Stimulated activated CD4-positive, alpha-beta T cell treated with anti-CD3 and anti-CD28 coated beads, Interleukin-4, amount 100 ng/mL, for 4 hours (primary cell): ENCODE results near the gene AVEN.

ENCODE experiments used
- DNase-seq, 2 experiments: peaks; one replicate each; pipeline ENCODE4 v3.0.0-alpha.2; 2020

Gene AVEN

GRCh38 chr15:33908406-33908805 lies 130.6 kb downstream of the AVEN start:
- DNase-seq = no peak

DNA sequence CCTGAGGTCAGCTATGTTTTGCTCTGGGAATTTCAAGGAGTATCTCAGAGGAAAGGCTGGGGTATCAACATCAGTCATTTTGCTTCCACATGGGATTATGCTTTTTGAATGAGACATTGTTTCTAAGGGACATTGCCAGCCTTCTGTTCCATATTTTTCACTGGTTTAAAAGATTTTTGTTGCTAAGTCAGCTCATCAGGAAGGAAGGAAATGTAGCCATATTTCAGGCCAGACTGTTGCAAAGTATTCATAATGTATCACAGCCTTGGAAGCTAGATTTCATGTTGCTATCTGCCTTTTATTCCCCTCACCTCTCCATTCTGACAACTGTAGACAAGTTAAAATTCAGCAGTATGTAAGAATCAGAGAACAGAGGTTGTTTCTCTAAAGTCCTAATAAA lies 131.7 kb downstream of the AVEN start:
- no peak for DNase-seq

DNA sequence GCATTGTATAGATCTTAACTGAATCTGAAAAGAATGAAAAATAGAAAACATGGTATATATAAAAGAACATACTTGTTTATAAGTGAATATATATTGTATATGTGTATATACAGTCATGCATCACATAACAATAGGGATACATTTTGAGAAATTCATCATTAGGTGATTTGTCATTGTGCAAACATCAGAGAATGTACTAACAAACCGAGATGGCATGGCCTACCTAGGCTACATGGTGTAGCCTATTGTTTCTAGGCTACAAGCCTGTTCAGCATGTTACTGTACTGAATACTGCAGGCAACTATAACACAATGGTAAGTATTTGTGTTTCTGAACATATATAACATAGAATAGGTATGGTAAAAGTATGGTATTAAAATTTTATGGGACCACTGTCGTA lies 135.3 kb downstream of the AVEN start:
- DNase-seq = no peak

DNA sequence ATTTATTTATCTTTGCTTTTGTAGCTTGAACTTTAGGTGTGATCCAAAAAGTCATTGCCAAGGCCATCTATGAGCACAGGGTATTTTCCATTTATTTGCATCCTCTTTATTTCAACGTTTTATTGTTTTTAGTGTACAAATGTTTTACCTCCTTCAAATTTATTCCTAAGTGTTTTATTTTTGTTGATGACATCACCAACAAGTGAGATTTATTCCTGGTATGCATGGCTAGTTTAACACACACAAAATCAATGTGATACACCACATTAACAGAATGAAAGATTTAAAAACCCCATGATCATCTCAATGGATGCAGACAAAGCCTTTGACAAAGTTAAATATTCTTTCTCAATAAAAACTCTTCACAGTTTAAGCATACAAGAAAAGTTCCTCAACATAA lies 137.0 kb downstream of the AVEN start:
- DNase-seq = no peak

DNA sequence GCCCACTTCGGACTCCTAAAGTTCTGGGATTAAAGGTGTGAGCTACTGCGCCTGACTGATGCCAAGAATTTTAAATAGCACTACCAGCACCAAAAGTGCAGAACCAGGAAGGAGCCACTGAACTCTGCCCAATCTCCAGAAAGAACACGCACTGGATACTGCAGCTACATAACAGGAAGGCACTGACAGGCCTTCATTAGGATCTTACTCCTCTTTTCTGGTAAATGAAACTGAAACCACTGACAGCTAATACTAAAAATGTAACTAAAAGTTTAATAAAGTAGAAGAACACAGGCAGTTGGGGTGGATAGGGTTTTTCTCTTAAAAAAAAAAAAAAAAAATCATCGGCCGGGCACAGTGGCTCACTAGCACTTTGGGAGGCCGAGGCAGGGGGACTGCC lies 144.8 kb downstream of the AVEN start:
- DNase-seq = no peak

GRCh38 chr15:33888176-33888575 lies 150.8 kb downstream of the AVEN start:
- no peak for DNase-seq

- no peak for DNase-seq
Observed at GRCh38 chr15:33882921-33883320, 156.1 kb downstream of the AVEN start.

DNA sequence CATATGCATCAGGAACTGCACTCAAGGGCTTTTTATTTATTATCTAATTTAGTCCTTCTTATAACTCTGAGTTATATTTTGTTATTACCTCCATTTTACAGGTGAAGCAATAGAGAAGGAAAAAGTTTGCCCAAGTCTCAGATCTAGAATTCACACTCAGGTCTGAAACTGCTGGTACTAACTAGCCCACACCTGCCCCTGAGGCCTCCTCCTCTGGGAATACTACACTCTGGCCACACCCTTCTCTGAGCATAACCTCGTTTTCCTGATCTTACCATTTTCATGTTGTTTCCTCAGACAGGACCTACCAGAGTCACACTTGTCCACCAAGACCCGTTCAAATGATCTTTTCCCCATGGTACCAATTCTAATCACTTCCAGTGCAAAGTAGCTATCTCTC lies 164.8 kb downstream of the AVEN start:
- no peak for DNase-seq

DNA sequence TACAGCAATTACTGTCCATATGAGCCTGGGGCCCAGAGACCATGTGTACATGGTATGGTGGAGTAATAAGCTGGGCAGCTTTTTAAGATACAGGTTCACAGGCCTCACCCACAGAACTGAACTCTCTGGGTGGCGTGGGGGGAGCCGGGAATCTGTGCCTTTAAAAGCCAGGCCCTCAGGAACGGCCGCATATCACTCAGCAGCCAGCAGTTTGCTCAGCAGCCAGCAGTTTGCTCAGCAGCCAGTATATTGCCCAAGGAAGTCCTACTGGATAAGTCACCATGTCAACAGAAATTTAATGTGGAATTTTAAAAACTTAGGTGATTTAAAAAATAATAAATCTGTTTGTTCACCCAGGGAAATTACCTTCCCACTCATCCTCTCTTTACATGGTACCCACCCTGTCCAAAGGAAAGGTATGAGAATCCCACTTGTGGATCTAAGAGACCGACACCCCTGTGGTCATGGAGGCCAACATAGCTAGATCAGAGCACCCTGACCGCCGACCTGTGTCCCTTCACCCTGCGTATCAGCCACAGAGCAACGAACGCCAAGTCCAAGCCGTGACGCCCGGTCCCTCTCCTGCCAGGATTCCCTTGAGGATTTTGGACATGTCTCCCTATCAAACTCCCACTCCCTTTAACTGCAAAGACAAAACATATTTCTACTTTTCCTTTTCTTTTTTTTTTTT lies 166.4 kb downstream of the AVEN start:
- no peak for DNase-seq

GRCh38 chr15:33871980-33872379 lies 167.0 kb downstream of the AVEN start:
- no peak for DNase-seq

- DNase-seq = no peak
Observed at GRCh38 chr15:33866101-33866737, 172.8 kb downstream of the AVEN start.

- no peak for DNase-seq
Observed at GRCh38 chr15:33865416-33865815, 173.6 kb downstream of the AVEN start.

DNA sequence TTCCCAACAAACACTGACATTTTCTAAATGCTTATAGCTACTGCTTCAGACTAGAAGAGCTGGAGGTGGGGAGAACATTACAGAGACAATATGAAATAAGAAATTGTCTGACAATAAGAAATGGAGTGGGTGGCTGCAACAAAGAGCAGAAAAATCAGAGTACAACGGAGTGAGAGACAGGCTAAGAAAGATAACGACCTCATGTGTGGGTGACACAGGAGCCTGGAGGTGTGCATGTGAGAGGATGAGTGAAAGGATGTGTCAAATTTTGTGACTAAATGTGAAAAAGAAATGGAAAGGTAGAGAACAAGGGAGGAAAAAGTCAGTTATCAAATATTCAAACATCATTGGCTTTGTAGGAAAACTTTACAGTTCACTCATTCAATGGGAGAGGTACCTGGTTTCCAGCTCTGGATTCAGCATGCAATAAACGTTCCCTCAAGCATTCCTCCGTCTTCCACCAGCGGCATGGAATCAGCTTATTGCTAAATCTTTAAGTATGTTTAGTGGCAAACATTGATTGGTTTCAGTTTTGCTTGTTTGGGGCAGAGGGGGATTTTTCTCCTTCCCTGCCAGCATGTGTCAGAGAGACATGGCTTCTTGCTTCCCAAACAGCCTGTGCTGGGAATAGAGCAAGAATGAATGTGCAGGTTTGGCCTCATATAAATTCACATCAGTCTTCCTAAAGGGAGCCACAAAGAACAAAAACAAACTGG lies 174.5 kb downstream of the AVEN start:
- DNase-seq = no peak

GRCh38 chr15:33860754-33861153 lies 178.2 kb downstream of the AVEN start:
- DNase-seq = no peak

- no peak for DNase-seq
Observed at GRCh38 chr15:33859992-33860545, 178.9 kb downstream of the AVEN start.

DNA sequence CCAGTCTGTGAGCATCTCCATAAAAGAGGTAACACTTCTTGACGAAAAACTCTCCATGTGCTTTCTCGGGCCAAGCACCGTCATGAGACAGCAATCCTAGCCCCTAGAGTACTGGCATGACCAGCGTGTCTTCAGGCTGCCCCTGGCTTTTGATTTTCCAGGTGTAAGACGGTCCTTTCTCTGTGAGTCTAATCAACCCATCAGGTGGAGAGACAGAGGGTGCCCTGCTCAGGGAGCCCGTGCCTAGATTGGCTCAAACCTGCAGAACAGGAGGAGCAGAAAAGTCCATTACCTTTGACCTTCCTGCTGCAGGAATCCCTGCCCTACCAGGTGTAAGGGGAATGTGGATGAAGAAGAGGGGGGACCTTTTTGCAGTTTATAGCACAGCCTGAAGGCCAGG lies 180.2 kb downstream of the AVEN start:
- no peak for DNase-seq

DNA sequence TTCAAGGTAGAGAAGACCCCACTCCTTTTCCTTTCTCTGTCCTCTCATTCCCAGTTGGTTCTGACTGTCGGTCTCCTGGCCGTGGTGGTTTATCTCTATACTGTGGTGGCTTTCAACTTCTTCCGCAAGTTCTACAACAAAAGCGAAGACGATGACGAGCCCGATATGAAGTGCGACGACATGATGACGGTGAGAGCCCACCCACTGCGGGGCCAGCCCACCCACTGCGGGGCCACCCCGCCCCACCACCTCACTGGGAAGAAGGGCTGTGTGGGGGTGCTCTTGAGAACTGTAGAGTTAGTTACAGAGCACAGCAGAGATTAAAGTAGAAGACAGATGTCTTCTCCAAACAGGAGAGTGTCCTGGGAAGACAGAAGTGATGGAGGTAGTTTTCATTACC lies 181.3 kb downstream of the AVEN start:
- DNase-seq = no peak

DNA sequence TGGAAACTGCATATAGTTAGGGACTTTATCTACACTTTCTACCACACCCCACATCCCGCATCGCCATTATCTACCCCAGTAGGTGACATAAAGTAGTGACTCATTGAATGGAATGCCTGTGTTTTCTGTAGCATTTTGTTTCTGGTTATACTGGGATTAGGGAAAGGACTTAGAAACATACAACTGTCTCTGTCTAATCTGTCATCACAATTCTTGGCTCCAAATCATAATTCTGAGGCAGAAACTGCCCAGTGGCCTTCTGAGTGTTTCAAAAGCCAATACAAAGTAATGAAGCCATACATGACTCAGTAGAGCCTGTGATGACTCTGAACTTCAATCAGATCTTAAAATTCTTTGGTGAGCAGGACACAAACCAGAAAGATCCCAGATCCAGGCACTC lies 186.4 kb downstream of the AVEN start:
- DNase-seq = no peak

DNA sequence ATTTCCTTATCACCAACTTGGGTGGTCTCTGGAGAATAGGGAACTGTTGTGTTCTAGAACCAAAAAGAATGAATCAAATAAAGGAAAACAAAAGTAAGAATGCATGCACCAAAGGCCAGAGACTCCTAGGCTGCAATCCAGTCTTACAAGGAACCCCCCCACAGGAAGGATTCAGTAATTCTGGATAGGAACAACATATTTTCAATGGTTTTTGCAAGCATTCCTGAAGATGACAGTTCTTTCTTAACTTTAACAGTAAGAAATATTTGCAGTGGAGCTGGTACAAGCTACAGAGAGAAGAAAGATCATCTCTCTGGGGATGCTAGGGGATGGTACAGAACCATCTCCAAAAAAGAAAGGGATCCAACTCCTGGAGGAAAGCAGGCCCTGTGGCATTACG lies 186.9 kb downstream of the AVEN start:
- no peak for DNase-seq

DNA sequence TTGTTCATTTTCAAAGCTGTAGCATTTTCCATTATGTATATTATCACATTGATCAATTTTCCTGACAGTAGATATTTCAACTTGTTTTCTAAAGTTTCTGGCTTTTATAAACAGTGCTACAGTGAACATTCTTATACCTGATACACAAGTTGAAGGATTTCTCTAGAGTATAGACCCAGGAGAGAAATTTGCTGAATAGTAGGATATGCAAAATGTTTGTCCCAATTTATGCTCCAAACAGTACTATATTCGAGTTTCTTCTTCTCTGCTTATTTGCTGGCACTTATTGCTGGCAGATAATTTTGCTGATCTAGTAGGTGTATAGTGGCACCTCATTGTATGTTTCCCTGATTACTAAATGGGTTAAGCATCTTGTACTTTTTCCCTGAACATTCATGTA lies 187.9 kb downstream of the AVEN start:
- DNase-seq = no peak

DNA sequence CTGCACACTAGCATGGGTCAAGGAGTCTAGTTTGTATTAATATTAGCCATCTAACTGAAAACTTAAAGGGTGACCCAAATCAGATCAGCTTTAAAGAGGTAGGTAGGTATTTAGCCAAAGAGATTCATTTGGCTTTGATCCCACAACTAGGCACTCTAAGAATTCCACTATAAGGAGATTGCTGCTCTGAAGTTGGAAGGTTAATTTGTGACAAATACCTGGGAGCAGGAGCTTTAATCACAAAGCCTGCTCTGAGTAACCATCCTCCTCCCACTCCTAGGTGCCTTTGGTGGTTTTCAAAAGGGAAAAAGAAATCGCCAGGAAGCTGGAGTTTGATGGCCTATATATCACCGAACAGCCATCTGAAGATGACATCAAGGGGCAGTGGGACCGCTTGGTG lies 191.0 kb downstream of the AVEN start:
- no peak for DNase-seq

DNA sequence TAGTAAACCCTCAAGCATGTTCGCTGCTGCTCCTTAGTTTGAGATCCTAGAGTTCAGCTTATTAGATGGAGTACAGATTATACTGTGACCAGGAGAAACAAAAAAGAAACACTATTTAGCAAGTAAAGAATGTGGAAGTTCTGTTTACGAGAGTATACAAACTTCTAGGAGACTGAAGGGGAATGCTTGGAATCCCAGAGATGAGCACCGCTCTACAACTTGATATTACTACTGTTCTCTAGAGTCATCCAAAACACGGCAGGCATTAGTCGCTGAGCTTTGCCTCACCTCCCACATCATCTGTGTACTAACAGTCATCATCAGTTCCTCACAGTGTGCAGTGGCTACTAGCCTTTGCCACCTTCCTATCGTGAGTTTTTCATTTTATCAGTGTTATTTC lies 192.1 kb downstream of the AVEN start:
- no peak for DNase-seq

- DNase-seq = no peak
Observed at GRCh38 chr15:33846142-33846541, 192.9 kb downstream of the AVEN start.

GRCh38 chr15:33844597-33844996 lies 194.4 kb downstream of the AVEN start:
- DNase-seq = no peak
